Lower lobe of right lung (tissue), 2 donors: Measurements from ENCODE around the gene WNK1. TPM values are rescaled to one million over a fixed set of nuclear protein-coding genes. Genes with fewer than 3 reads are reported as not detected.
"Not testable (repeated sequence)": the region's sequence is repeated elsewhere in the genome, so short reads cannot be mapped to it uniquely, and the experiment has no call there.

Experiments used
- ATAC-seq, 2 donors: fragments of 200-7000 bp; cut with Tn5 transposase; one replicate each; pipeline ENCODE4 v1.9.1; 2020 to 2022; ENCODE audit warnings: mild to moderate bottlenecking in 2 of 2, moderate library complexity in 2 of 2
- DNase-seq: peaks from one replicate; pipeline ENCODE4 v3.0.0-alpha.2; 2020
- H3K27ac ChIP-seq: fragments of 200-600 bp; one replicate; pipeline ENCODE4 v1.8.0; 2022
- H3K27me3 ChIP-seq: fragments of 200-600 bp; one replicate; pipeline ENCODE4 v1.8.0; 2022; ENCODE audit warnings: low read depth
- H3K36me3 ChIP-seq: fragments of 200-600 bp; one replicate; pipeline ENCODE4 v1.8.0; 2022; ENCODE audit warnings: mild to moderate bottlenecking
- H3K4me1 ChIP-seq: fragments of 200-600 bp; one replicate; pipeline ENCODE4 v1.8.0; 2022
- H3K4me3 ChIP-seq: fragments of 200-600 bp; one replicate; pipeline ENCODE4 v1.8.0; 2022; ENCODE audit warnings: mild to moderate bottlenecking
- H3K9me3 ChIP-seq: fragments of 200-600 bp; one replicate; pipeline ENCODE4 v1.8.0; 2022
- intact Hi-C: fragments of 100-400 bp; cut with DNase I; formaldehyde crosslinking; loops from one replicate; pipeline ENCODE4 v1.11.0; 2022
- total RNA-seq: library from RNA; stranded (reverse); fragmentation: NEBNext Ultra II Directional; extraction: Animal tissue kit (Norgen Biotek cat#: 25700); gene quantifications from one replicate; pipeline ENCODE4 v1.2.1, GENCODE V29; 2021
- TF ChIP-seq, protein P1 (sequence below): fragments of 200-600 bp; IDR thresholded peaks from one replicate; pipeline ENCODE4 v1.8.0; 2022; ENCODE audit warnings: antibody characterized with exemption, mild to moderate bottlenecking
- donor health status: DM: no; HTN: yes; CAD: no; lungs with severe emphysema.

The WNK1 gene
- total RNA-seq, 1 donor from 2014 or later = 206 TPM

- TF ChIP-seq, protein P1, sequence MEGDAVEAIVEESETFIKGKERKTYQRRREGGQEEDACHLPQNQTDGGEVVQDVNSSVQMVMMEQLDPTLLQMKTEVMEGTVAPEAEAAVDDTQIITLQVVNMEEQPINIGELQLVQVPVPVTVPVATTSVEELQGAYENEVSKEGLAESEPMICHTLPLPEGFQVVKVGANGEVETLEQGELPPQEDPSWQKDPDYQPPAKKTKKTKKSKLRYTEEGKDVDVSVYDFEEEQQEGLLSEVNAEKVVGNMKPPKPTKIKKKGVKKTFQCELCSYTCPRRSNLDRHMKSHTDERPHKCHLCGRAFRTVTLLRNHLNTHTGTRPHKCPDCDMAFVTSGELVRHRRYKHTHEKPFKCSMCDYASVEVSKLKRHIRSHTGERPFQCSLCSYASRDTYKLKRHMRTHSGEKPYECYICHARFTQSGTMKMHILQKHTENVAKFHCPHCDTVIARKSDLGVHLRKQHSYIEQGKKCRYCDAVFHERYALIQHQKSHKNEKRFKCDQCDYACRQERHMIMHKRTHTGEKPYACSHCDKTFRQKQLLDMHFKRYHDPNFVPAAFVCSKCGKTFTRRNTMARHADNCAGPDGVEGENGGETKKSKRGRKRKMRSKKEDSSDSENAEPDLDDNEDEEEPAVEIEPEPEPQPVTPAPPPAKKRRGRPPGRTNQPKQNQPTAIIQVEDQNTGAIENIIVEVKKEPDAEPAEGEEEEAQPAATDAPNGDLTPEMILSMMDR = no peak
- no peak for ATAC-seq
- peaks cover 60% of the 10 kb centered on the region for H3K36me3 ChIP-seq
Measured at GRCh38 chr12:931591-931990, 179.2 kb downstream of the WNK1 start.

GRCh38 chr12:935891-936290 is 183.5 kb downstream of the WNK1 start:
- H3K27me3 ChIP-seq, H3K4me3 ChIP-seq, ATAC-seq, H3K27ac ChIP-seq, intact Hi-C loops, H3K9me3 ChIP-seq, H3K4me1 ChIP-seq, DNase-seq: not testable (repeated sequence)
- H3K36me3 ChIP-seq = peaks cover 34% of the 10 kb centered on the region

More at GRCh38 chr12:931591-931990, 179.2 kb downstream of the WNK1 start:
- intact Hi-C loops = no loop called here
- no peak overlapping the region for H3K4me3 ChIP-seq
- no peaks in the 10 kb centered on the region for H3K4me1 ChIP-seq
- no peak for DNase-seq
- no peaks in the 10 kb centered on the region for H3K27me3 ChIP-seq
- no peaks in the 10 kb centered on the region for H3K9me3 ChIP-seq
- H3K27ac ChIP-seq = no peak overlapping the region

- Histone ChIP-seq H3K4me3 (no peak overlapping the region), H3K9me3 (no peaks in the 10 kb centered on the region), H3K36me3 (peaks cover 32% of the 10 kb centered on the region), H3K27ac (no peak overlapping the region), H3K4me1 (no peaks in the 10 kb centered on the region), H3K27me3 (no peaks in the 10 kb centered on the region)
- no peak for ATAC-seq
- intact Hi-C loops = no loop called here
- DNase-seq = no peak
- TF ChIP-seq, protein P1 = no peak
Measured at GRCh38 chr12:936377-937345, 184.3 kb downstream of the WNK1 start.

GRCh38 chr12:938810-939209 is 186.4 kb downstream of the WNK1 start:
- Histone ChIP-seq H3K36me3 (peaks cover 31% of the 10 kb centered on the region), H3K27me3 (no peaks in the 10 kb centered on the region), H3K4me3 (no peak overlapping the region), H3K27ac (no peak overlapping the region), H3K4me1 (no peaks in the 10 kb centered on the region), H3K9me3 (no peaks in the 10 kb centered on the region)
- DNase-seq (no peak), ATAC-seq (no peak)
- TF ChIP-seq, protein P1 = no peak
- intact Hi-C loops = no loop called here

DNA sequence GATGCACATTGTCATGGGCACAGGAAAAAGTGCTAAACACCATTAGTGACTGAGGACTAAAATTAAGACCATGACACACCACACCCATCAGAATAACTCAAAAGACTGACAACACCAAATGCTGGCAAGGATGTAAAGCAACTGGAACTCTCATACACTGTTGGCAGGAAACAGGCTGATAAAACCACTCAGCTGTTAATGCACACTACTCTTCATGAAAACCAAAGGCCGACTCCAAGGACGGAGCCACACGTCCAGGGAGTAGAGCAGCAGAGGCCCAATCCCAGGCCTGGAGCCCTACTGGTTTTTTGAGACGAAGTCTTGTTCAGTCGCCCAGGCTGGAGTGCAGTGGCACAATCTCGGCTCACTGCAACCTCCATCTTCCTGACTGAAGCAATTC is 190.7 kb downstream of the WNK1 start:
- no peak for DNase-seq
- Histone ChIP-seq H3K36me3 (peaks cover 32% of the 10 kb centered on the region), H3K27me3 (no peaks in the 10 kb centered on the region), H3K4me1 (peaks cover 3% of the 10 kb centered on the region), H3K4me3 (no peak overlapping the region), H3K27ac (no peak overlapping the region), H3K9me3 (no peaks in the 10 kb centered on the region)
- TF ChIP-seq, protein P1 = no peak
- no peak for ATAC-seq
- intact Hi-C loops = no loop called here

DNA sequence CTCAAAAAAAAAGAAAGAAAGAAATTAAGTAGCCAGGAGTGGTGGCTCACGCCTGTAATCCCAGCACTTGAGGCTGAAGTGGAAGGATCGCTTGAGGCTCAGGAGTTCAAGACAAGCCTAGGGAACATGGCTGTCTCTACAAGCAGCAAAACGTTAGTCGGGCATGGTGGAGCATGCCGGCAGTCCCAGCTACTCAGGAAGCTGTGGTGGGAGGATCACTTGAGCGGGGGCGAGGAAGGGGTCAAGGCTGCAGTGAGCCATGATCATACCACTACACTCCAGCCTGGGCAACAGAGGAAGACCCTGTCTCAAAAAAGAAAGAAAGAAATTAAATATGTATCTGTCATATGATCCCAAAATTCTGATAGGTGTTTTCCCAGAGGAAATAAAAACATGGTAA is 191.8 kb downstream of the WNK1 start:
- TF ChIP-seq, protein P1 = no peak
- Histone ChIP-seq H3K4me1 (peaks cover 11% of the 10 kb centered on the region), H3K36me3 (peaks cover 30% of the 10 kb centered on the region), H3K27ac (no peak overlapping the region), H3K4me3 (no peak overlapping the region), H3K9me3 (no peaks in the 10 kb centered on the region), H3K27me3 (no peaks in the 10 kb centered on the region)
- intact Hi-C loops = no loop called here
- DNase-seq = no peak
- ATAC-seq = no peak
